Testis (tissue), 3 donors: ENCODE data around the gene TAGAP. TPM values are rescaled to one million over a fixed set of nuclear protein-coding genes. Genes with fewer than 3 reads are reported as not detected.

ENCODE experiments used
- DNase-seq: peaks from one replicate; pipeline ENCODE4 v3.0.0-alpha.2; 2019
- H3K27ac ChIP-seq, 2 donors: fragments of 200-600 bp; sonication (generic); one replicate each; pipeline ENCODE4 v1.5.1; 2019
- H3K27me3 ChIP-seq: fragments of 200-600 bp; sonication (generic); one replicate; pipeline ENCODE4 v1.5.1; 2019
- H3K36me3 ChIP-seq: fragments of 200-600 bp; sonication (generic); one replicate; pipeline ENCODE4 v1.5.1; 2017; ENCODE audit warnings: low read depth; ENCODE audit errors: missing control alignments
- H3K4me1 ChIP-seq: fragments of 200-600 bp; sonication (generic); one replicate; pipeline ENCODE4 v1.5.1; 2019
- H3K4me3 ChIP-seq, 2 donors: fragments of 200-600 bp; sonication (generic); one replicate each; pipeline ENCODE4 v1.5.1; 2017 to 2019
- H3K9me3 ChIP-seq: fragments of 200-600 bp; sonication (generic); one replicate; pipeline ENCODE4 v1.5.1; 2017
- POLR2A ChIP-seq: fragments of 450-650 bp; IDR thresholded peaks from one replicate; pipeline ENCODE4 v1.6.1; 2017; ENCODE audit warnings: antibody characterized with exemption, mild to moderate bottlenecking, moderate library complexity
- WGBS, 2 donors: methylation state at CpG; one replicate each; pipeline ENCODE4 v1.1.5; 2018; 5-methylcytosine and 5-hydroxymethylcytosine counted together
- intact Hi-C: fragments of 100-400 bp; cut with DNase I; formaldehyde crosslinking; loops from one replicate; pipeline ENCODE4 v1.15.1; 2023; ENCODE audit warnings: low total_unique reads
- polyA plus RNA-seq: library from polyadenylated mRNA; stranded (reverse); fragments of 350-450 nt; fragmentation: Illumina TruSeq; extraction: RNeasy Lipid Tissue Mini Kit (QIAGEN cat#74804); gene quantifications from one replicate; pipeline ENCODE4 v1.2.3, GENCODE V29; 2014; ENCODE audit warnings: low read depth, low replicate concordance; ENCODE audit not compliant: insufficient read depth
- total RNA-seq, 2 donors: library from RNA; depleted of rRNA; stranded (reverse); fragments of >200 nt; gene quantifications; one replicate each; pipeline ENCODE4 v1.2.3, GENCODE V29; 2016
- TF ChIP-seq, protein P1 (sequence below), 3 experiments: fragments of 450-650 bp in 2 of 3; fragments of 200-600 bp in 1 of 3; sonication (generic) in 1 of 3; IDR thresholded peaks; one replicate each; pipeline ENCODE4 v1.5.1; 2016 to 2019; ENCODE audit warnings: antibody characterized with exemption in 3 of 3, mild to moderate bottlenecking in 2 of 3, moderate library complexity in 1 of 3

Gene TAGAP
- total and polyA plus RNA-seq, 3 donors from 2014 or later, result 1.1 to 4.9 (median 4.5) TPM

DNA sequence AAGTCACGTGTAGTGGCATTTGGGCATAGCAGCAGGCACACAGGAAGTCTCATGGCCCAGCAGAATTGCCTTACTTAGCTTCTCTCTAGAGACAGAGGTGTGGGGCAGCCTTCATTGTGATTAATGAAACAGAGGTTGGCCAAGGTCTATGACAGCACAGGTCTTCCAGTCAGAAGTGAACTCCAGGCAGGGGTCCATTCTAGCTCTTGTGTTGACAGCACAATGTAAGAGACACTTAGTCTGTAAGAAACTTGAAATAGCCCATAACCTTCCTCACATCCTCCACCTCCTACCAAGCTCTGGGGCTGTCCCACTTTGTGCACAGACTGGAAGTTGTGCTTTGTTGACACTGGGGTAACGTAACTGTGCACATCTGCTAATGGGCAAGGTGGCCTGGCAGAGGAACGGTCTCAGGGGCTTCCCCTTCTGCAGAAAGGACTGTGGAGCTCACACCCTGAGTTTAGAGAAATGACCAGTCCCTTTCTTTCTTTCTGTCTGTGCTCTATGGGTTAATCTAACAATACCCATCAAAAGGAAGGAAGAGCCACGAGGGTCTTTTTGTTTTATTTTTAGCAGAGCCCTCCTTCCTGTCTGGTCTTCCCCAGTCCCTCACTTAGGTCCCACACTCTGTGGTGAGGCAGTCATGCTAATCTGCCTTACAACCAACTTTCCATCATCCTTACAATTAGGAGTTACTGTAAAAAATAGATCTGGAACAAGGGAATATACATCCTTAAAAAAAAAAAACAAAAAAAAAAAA lies 35.6 kb upstream of the TAGAP start:
- no peaks in the 10 kb centered on the region for H3K9me3 ChIP-seq
- no peak for DNase-seq
- H3K4me1 ChIP-seq, result no peaks in the 10 kb centered on the region
- 63 to 66% methylated on average over 3 to 4 of the region's 4 CpGs for WGBS, 2 donors
- H3K27me3 ChIP-seq, result no peaks in the 10 kb centered on the region
- no peak for TF ChIP-seq POLR2A
- TF ChIP-seq, protein P1, sequence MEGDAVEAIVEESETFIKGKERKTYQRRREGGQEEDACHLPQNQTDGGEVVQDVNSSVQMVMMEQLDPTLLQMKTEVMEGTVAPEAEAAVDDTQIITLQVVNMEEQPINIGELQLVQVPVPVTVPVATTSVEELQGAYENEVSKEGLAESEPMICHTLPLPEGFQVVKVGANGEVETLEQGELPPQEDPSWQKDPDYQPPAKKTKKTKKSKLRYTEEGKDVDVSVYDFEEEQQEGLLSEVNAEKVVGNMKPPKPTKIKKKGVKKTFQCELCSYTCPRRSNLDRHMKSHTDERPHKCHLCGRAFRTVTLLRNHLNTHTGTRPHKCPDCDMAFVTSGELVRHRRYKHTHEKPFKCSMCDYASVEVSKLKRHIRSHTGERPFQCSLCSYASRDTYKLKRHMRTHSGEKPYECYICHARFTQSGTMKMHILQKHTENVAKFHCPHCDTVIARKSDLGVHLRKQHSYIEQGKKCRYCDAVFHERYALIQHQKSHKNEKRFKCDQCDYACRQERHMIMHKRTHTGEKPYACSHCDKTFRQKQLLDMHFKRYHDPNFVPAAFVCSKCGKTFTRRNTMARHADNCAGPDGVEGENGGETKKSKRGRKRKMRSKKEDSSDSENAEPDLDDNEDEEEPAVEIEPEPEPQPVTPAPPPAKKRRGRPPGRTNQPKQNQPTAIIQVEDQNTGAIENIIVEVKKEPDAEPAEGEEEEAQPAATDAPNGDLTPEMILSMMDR (IDR thresholded peaks at IDR 0.05), result no peak
- intact Hi-C loops, result no loop called here
- H3K36me3 ChIP-seq, result no peaks in the 10 kb centered on the region
- no peak overlapping the region for H3K4me3 ChIP-seq
- H3K27ac ChIP-seq, result no peak overlapping the region

GRCh38 chr6:159079367-159079766 lies 34.6 kb upstream of the TAGAP start:
- TF ChIP-seq, protein P1 (IDR thresholded peaks at IDR 0.05), result no peak
- no peak for TF ChIP-seq POLR2A
- Histone ChIP-seq H3K36me3 (no peaks in the 10 kb centered on the region), H3K4me1 (no peaks in the 10 kb centered on the region), H3K27ac (no peak overlapping the region), H3K27me3 (no peaks in the 10 kb centered on the region), H3K4me3 (no peak overlapping the region), H3K9me3 (no peaks in the 10 kb centered on the region)
- DNase-seq, result no peak
- WGBS, 2 donors, result 54 to 67% methylated on average over 3 of the region's 3 CpGs
- intact Hi-C loops, result no loop called here

- no peak for TF ChIP-seq POLR2A
- TF ChIP-seq, protein P1 (IDR thresholded peaks at IDR 0.05), result no peak
- H3K4me3 ChIP-seq, result no peak overlapping the region
- H3K4me1 ChIP-seq, result no peaks in the 10 kb centered on the region
- H3K27me3 ChIP-seq, result no peaks in the 10 kb centered on the region
- 68 to 72% methylated on average over 13 of the region's 13 CpGs for WGBS, 2 donors
- intact Hi-C loops, result no loop called here
- H3K9me3 ChIP-seq, result no peaks in the 10 kb centered on the region
- DNase-seq, result no peak
- no peak overlapping the region for H3K27ac ChIP-seq
- H3K36me3 ChIP-seq, result no peaks in the 10 kb centered on the region
Measured at GRCh38 chr6:159077123-159077522, 32.3 kb upstream of the TAGAP start.

- TF ChIP-seq POLR2A, result no peak
- TF ChIP-seq, protein P1 (IDR thresholded peaks at IDR 0.05), result no peak
- Histone ChIP-seq H3K9me3 (no peaks in the 10 kb centered on the region), H3K27me3 (no peaks in the 10 kb centered on the region), H3K4me1 (no peaks in the 10 kb centered on the region), H3K4me3 (no peak overlapping the region), H3K36me3 (no peaks in the 10 kb centered on the region), H3K27ac (no peak overlapping the region)
- DNase-seq, result no peak
- WGBS, 2 donors, result 58 to 76% methylated on average over 12 of the region's 12 CpGs
- intact Hi-C loops, result no loop called here
Measured at GRCh38 chr6:159075506-159076228, 30.9 kb upstream of the TAGAP start.
